Measurements from ENCODE around the gene ZBTB40. TPM values are rescaled to one million over a fixed set of nuclear protein-coding genes. Genes with fewer than 3 reads are reported as not detected.

Gene ZBTB40
- total RNA-seq, 2 donors from 2014 or later: 20.2 to 24.8 TPM

DNA sequence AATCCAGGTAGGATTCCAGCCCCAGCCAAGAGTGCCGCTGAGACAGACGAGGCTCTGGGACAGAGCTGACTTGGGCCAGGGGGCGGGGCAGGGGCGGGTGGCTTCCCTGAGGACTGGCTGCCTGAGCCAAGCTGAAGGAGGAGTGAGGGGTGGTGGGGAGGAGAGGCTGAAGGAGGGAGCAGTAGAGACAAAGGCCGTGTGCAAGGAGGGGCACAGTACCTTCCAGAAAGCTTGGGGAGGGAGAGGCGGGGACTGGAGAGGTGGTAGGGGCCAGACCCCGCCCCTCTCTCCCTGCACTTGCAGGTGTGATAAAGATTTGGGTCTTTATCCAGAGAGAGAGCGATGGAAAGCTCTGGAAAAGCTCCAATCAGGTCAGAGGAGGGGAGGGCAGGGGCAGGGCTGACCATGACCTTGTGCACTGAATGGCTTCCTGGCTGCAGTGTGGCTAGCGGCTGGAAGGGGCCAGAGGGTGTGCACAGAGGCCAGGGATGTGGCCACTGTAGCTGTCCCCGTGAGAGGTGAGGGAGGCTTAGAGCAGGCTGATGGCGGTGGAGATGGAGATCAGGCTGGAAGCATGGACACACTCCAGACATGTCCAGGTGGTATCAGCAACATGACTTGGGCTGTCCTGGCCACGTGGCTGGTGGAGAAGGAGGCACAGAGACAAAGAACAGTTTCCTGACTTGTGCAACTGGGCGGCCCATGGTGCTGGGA is 104.9 kb downstream of the ZBTB40 start:
- ATAC-seq (replicated peaks in 1 of 2): no peak
- DNase-seq: no peak
- Mint-ChIP-seq H3K36me3 (ENCODE audit: insufficient read depth in 2 of 2) (no peaks in the 10 kb centered on the region), H3K27ac (no peak overlapping the region), H3K27me3 (ENCODE audit: low read depth) (peaks cover 40% of the 10 kb centered on the region), H3K4me1 (ENCODE audit: low read depth) (no peaks in the 10 kb centered on the region), H3K4me3 (no peak overlapping the region), H3K9me3 (no peaks in the 10 kb centered on the region)

DNA sequence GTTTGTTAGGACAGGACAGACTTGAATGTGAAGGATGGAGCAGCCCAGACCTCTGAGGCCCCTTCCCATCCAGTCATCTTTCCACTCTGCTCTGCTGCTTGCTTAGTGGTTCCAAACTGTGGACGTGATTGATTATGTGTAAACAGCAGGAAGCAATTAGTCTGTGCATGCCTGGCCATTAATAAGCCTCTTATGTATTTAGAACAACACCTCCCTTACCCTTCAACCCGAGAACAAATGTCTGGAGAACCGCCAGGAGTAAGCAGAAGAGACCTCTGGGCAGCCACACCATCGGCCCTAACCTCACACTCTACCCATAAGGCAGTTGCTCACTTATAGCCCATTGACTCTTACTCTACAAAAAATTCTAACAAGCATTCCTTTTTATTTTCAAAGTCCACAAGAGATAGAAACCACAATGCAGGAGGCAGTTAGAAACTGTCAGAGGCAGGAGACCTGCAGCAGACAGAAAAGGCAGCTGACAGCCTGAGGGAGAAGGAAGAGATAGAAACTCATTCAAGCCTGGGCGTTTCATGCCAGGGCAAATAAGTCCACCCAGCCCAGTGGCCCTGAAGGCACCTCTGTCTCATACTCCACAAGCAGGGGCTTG is 105.8 kb downstream of the ZBTB40 start:
- H3K4me1 Mint-ChIP-seq (ENCODE audit: low read depth): no peaks in the 10 kb centered on the region

DNA sequence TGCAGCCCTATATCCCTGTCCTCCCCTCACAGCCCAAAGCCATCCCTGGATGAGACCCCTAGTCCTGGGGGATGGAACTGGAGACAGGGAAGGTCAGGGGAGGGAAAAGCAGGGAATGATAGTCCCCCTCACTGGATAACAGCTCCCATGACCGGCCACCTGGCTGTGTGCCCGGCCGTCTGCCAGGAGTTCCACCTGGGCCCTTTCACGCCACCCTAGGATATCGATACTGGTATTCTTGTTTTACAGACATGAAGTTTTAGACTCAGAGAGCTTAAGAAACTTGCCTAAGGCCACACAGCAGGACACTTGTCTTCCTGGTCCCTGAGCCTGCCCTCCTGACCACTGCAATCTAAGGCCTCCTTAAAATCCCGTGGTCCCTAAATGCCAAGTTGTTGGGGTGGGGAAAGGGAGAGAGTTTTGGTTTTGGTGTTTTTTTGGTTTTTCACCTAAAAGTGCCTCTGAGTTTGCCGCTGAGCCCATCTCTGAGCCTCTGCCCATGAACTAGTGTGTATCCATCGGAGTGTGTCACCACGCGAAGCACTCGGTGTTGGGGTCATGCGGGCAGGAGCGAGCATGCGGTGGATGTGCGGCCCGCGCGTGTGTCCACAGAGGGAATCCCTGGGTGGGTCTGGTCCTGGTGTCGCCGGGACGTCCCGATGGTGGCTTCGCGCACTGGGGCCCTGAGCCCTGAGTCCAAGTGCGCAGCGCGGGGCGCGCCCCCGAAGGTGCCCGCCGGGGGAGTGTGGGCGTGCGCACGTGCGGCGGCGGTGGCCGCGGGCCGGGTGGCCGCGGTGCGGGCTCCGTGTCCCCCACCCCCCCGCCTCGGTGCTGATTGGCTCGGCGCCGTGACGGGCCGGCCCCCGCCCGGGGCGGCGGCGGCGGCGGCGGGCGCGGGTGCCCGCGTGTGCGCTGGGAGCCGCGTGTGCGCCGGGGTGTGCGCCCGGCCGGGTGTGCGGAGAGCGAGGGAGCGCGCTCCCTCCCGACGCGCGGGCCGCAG is 111.2 kb downstream of the ZBTB40 start, which contains the start of gene EPHA8:
Gene EPHA8, plus strand, starts transcription at position 906 of the 1,000 bp plus-strand sequence. CDS start 147 bp downstream, outside the sequence.
- H3K4me3 Mint-ChIP-seq: peak within 1 kb of the TSS; percentile 29 to 30
- H3K27ac Mint-ChIP-seq: no peak within 1 kb of the TSS

More for the DNA sequence above, 105.8 kb downstream of the ZBTB40 start:
- no peaks in the 10 kb centered on the region for H3K36me3 Mint-ChIP-seq (ENCODE audit: insufficient read depth in 2 of 2)
- H3K27ac Mint-ChIP-seq: no peak overlapping the region
- H3K27me3 Mint-ChIP-seq (ENCODE audit: low read depth): peaks cover 47% of the 10 kb centered on the region
- no peaks in the 10 kb centered on the region for H3K9me3 Mint-ChIP-seq
- no peak for DNase-seq
- H3K4me3 Mint-ChIP-seq: no peak overlapping the region
- no peak for ATAC-seq (replicated peaks in 1 of 2)

DNA sequence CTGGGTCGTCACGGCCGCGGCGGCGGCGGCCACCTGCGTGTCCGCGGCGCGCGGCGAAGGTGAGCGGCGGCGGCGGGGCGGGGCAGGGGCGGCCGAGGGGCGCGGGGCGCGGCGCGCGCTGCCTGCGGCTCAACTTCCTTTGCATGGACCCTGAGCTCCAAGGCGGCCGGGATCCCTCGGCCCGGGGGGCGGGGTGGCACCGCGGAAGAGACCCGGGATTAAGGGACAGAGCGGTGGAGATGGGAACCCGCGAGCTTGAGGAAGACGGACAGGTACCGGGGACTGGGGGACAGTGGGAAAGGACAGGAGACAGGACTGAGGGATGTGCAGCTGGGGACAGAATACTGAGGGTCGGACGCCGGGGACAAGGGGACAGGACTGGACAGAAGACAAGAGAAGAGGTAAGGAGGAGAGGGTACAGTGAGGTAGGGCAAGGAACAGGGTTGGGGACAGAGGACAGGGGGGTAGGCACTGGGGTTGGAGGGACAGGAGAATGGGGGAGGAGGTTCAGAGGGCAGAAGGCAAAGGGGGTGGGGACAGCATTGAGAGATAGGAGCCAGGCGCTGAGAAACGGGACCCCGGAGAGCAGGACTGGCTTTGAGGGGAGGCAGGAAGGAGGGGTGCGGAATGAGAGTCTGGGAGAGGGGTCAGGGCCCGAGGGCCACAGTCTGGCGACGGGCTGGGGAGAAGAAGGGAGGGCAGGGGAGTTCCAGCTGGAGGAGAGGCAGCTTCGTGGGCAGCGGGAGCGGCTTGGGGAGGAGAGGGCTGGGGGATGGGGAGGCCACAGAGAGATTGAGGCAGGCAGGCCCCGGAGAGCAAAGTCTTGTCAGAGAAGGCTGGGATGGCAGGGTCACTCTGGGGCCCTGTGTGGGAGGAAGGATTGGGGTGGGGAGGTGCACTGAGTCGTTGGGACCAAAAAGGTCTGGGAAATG is 112.3 kb downstream of the ZBTB40 start:
- Mint-ChIP-seq H3K9me3 (no peaks in the 10 kb centered on the region), H3K27ac (no peak overlapping the region), H3K27me3 (ENCODE audit: low read depth) (peaks cover 38% of the 10 kb centered on the region), H3K36me3 (ENCODE audit: insufficient read depth in 2 of 2) (peaks cover 0 to 1% of the 10 kb centered on the region in 2 donors), H3K4me1 (ENCODE audit: low read depth) (no peaks in the 10 kb centered on the region), H3K4me3 (peak overlapping the region; percentile 29 to 30)
- DNase-seq (no peak), ATAC-seq (replicated peaks in 1 of 2) (no peak)

More for the DNA sequence above, 111.2 kb downstream of the ZBTB40 start, which contains the start of gene EPHA8:
- ATAC-seq (replicated peaks in 1 of 2) (no peak), DNase-seq (no peak)
- Mint-ChIP-seq H3K9me3 (no peaks in the 10 kb centered on the region), H3K36me3 (ENCODE audit: insufficient read depth in 2 of 2) (peaks cover 0 to 1% of the 10 kb centered on the region in 2 donors), H3K4me1 (ENCODE audit: low read depth) (no peaks in the 10 kb centered on the region), H3K27me3 (ENCODE audit: low read depth) (peaks cover 38% of the 10 kb centered on the region)

GRCh38 chr1:22566161-22566560 is 114.5 kb downstream of the ZBTB40 start:
- H3K27me3 Mint-ChIP-seq (ENCODE audit: low read depth): peaks cover 35% of the 10 kb centered on the region
- ATAC-seq (replicated peaks in 1 of 2): no peak
- H3K4me3 Mint-ChIP-seq: no peak overlapping the region
- H3K9me3 Mint-ChIP-seq: no peaks in the 10 kb centered on the region
- no peak overlapping the region for H3K27ac Mint-ChIP-seq
- DNase-seq: no peak
- H3K4me1 Mint-ChIP-seq (ENCODE audit: low read depth): no peaks in the 10 kb centered on the region
- peaks cover 0 to 1% of the 10 kb centered on the region in 2 donors for H3K36me3 Mint-ChIP-seq (ENCODE audit: insufficient read depth in 2 of 2)

DNA sequence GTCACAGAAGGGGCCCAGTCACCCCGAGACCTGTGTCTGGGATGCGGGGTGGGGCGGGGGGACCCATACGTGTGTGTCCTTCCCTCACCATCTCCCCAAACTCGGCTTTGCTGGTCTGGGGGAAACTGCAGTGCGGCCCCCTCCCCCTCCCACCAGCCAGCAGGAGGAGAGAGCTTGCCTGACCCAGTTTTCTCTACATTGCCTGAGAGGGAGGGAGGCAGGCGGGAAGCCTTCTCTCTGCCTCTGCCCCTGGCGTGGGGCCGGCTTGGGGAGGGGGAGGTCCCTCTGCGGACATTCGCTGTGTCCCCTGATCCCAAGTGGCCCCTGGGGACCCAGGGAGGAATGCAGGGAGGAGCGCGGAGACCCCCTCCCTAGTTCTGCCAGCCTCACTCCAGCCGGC is 115.5 kb downstream of the ZBTB40 start:
- peaks cover 27% of the 10 kb centered on the region for H3K27me3 Mint-ChIP-seq (ENCODE audit: low read depth)
- no peak for DNase-seq
- no peak overlapping the region for H3K4me3 Mint-ChIP-seq
- ATAC-seq (replicated peaks in 1 of 2): no peak
- H3K9me3 Mint-ChIP-seq: no peaks in the 10 kb centered on the region
- peaks cover 0 to 1% of the 10 kb centered on the region in 2 donors for H3K36me3 Mint-ChIP-seq (ENCODE audit: insufficient read depth in 2 of 2)
- no peaks in the 10 kb centered on the region for H3K4me1 Mint-ChIP-seq (ENCODE audit: low read depth)
- H3K27ac Mint-ChIP-seq: no peak overlapping the region

DNA sequence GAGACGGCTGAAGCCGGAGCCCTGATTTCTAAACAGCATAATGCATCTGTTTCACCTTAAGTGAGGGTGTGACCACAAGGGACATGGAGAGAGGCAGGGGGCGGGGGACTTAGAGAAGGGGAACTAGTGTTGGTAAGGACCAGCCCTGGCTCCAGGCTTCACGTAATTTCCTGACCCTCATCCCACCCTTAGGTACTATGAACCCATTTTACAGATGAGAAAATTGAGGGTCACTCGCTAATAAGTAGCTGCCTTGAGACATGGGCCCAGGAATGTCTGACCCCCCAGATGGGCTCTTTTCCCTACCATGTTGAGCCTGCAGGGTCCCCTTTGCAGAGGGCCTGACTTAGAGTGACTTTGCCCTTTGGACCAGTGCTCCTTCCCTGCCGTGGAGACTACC is 116.3 kb downstream of the ZBTB40 start:
- no peaks in the 10 kb centered on the region for H3K4me1 Mint-ChIP-seq (ENCODE audit: low read depth)
- no peak overlapping the region for H3K4me3 Mint-ChIP-seq
- H3K36me3 Mint-ChIP-seq (ENCODE audit: insufficient read depth in 2 of 2): no peaks in the 10 kb centered on the region
- no peaks in the 10 kb centered on the region for H3K9me3 Mint-ChIP-seq
- H3K27me3 Mint-ChIP-seq (ENCODE audit: low read depth): peaks cover 25% of the 10 kb centered on the region
- no peak for ATAC-seq (replicated peaks in 1 of 2)
- H3K27ac Mint-ChIP-seq: no peak overlapping the region
- DNase-seq: no peak

DNA sequence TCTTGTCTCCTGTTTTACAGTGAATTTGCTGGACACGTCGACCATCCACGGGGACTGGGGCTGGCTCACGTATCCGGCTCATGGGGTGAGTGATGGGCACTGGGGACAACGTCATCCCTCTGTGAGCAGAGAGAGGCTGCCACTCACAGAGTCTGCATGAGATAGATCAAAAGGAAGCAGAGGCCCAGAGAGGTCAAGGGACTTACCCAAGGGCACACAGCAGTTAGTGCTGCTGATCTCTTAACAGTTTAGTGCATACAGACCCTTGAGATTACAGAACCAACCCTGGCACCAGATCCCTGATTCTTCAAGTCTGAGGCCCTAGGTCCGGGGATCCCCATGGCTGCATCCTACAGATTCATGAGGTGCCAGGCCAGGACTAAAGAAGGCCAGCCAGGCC is 117.6 kb downstream of the ZBTB40 start:
- Mint-ChIP-seq H3K27me3 (ENCODE audit: low read depth) (peaks cover 22% of the 10 kb centered on the region), H3K4me3 (no peak overlapping the region)
- ATAC-seq (replicated peaks in 1 of 2): no peak

GRCh38 chr1:22570140-22570909 is 118.7 kb downstream of the ZBTB40 start:
- H3K4me3 Mint-ChIP-seq: no peak overlapping the region
- no peaks in the 10 kb centered on the region for H3K36me3 Mint-ChIP-seq (ENCODE audit: insufficient read depth in 2 of 2)
- no peak for ATAC-seq (replicated peaks in 1 of 2)

More for the DNA sequence above, 117.6 kb downstream of the ZBTB40 start:
- Mint-ChIP-seq H3K9me3 (no peaks in the 10 kb centered on the region), H3K36me3 (ENCODE audit: insufficient read depth in 2 of 2) (no peaks in the 10 kb centered on the region), H3K27ac (no peak overlapping the region), H3K4me1 (ENCODE audit: low read depth) (no peaks in the 10 kb centered on the region)
- no peak for DNase-seq

GRCh38 chr1:22572818-22573217 is 121.2 kb downstream of the ZBTB40 start:
- Mint-ChIP-seq H3K27me3 (ENCODE audit: low read depth) (peaks cover 14% of the 10 kb centered on the region), H3K4me3 (no peak overlapping the region), H3K9me3 (peaks cover 3 to 4% of the 10 kb centered on the region in 2 donors), H3K36me3 (ENCODE audit: insufficient read depth in 2 of 2) (peaks cover 0 to 2% of the 10 kb centered on the region in 2 donors), H3K27ac (no peak overlapping the region), H3K4me1 (ENCODE audit: low read depth) (no peaks in the 10 kb centered on the region)
- ATAC-seq (replicated peaks in 1 of 2): no peak
- DNase-seq: no peak

More at GRCh38 chr1:22570140-22570909, 118.7 kb downstream of the ZBTB40 start:
- no peak for DNase-seq
- no peaks in the 10 kb centered on the region for H3K4me1 Mint-ChIP-seq (ENCODE audit: low read depth)
- H3K27me3 Mint-ChIP-seq (ENCODE audit: low read depth): peaks cover 14% of the 10 kb centered on the region
- H3K9me3 Mint-ChIP-seq: no peaks in the 10 kb centered on the region
- H3K27ac Mint-ChIP-seq: no peak overlapping the region

GRCh38 chr1:22573237-22573636 is 121.6 kb downstream of the ZBTB40 start:
- Mint-ChIP-seq H3K27ac (no peak overlapping the region), H3K27me3 (ENCODE audit: low read depth) (peaks cover 14% of the 10 kb centered on the region), H3K9me3 (peaks cover 5 to 7% of the 10 kb centered on the region in 2 donors), H3K36me3 (ENCODE audit: insufficient read depth in 2 of 2) (peaks cover 0 to 5% of the 10 kb centered on the region in 2 donors), H3K4me1 (ENCODE audit: low read depth) (no peaks in the 10 kb centered on the region), H3K4me3 (no peak overlapping the region)
- ATAC-seq (replicated peaks in 1 of 2): no peak
- no peak for DNase-seq

All from activated T-cell treated with anti-CD3 and anti-CD28 coated beads, Interleukin-2, amount 50 U/mL, for 72 hours (primary cell).